Naive thymus-derived CD8-positive, alpha-beta T cell (primary cell): ENCODE measurements around the gene GRIP2. TPM values are rescaled to one million over a fixed set of nuclear protein-coding genes. Genes with fewer than 3 reads are reported as not detected.
A peak's percentile ranks its signal among the peaks of the same experiment; 100 is the strongest.

ENCODE experiments used
- ATAC-seq, 2 donors: fragments of 150-1000 bp; cut with Tn5 transposase in 1 of 2; sonication (Bioruptor Pico), chemical (Tn5 transposase) in 1 of 2; 1 replicate in 1 of 2; 2 replicates in 1 of 2; pipeline ENCODE4 v1.10.0; 2021; ENCODE audit warnings: mild to moderate bottlenecking in 2 of 2, moderate library complexity in 2 of 2
- POLR2A ChIA-PET: fragments of 350-600 bp; sonication (Branson Sonifier 250); formaldehyde crosslinking; loops from one replicate; lab custom pipeline; 2021; ENCODE audit warnings: antibody characterized with exemption; lab: Charles Lee
- DNase-seq, 10 donors: peaks; one replicate each; pipeline versions ENCODE4 v3.0.0 to v3.0.0-alpha.2; 2020 to 2022
- H3K27ac Mint-ChIP-seq, 10 donors: one replicate each; pipeline ENCODE4 v1.8.0; 2020 to 2022; ENCODE audit warnings: mild to moderate bottlenecking in 10 of 10, mixed read lengths in 10 of 10, moderate library complexity in 4 of 10, inconsistent platforms in 1 of 10
- H3K27me3 Mint-ChIP-seq, 5 donors: one replicate each; pipeline ENCODE4 v1.8.0; 2021 to 2022; ENCODE audit warnings: mixed read lengths in 5 of 5
- H3K36me3 Mint-ChIP-seq, 3 donors: one replicate each; pipeline ENCODE4 v1.8.0; 2020 to 2022; ENCODE audit warnings: mixed read lengths in 3 of 3, mild to moderate bottlenecking in 2 of 3, inconsistent platforms in 1 of 3
- H3K4me1 Mint-ChIP-seq, 4 donors: one replicate each; pipeline ENCODE4 v1.8.0; 2021 to 2022; ENCODE audit warnings: mixed read lengths in 4 of 4
- H3K4me3 Mint-ChIP-seq, 10 donors: one replicate each; pipeline ENCODE4 v1.8.0; 2020 to 2022; ENCODE audit warnings: mild to moderate bottlenecking in 10 of 10, mixed read lengths in 10 of 10, moderate library complexity in 6 of 10, inconsistent platforms in 1 of 10
- H3K9me3 Mint-ChIP-seq, 9 donors: one replicate each; pipeline ENCODE4 v1.8.0; 2020 to 2022; ENCODE audit warnings: mixed read lengths in 9 of 9, mild to moderate bottlenecking in 3 of 9, inconsistent platforms in 1 of 9, moderate library complexity in 1 of 9
- polyA plus RNA-seq, 3 donors: library from polyadenylated mRNA; unstranded; fragments of 300-500 nt; fragmentation: Illumina TruSeq; gene quantifications; one replicate each; pipeline ENCODE4 v1.2.3, GENCODE V29; 2021
- total RNA-seq, 8 experiments: library from RNA in 2 of 8; stranded (reverse) in 2 of 8; gene quantifications; one replicate each; pipeline ENCODE4 v1.2.3 and lab custom pipeline; 2021 to 2026

The GRIP2 gene
- total and polyA plus RNA-seq, 5 experiments from 2014 or later, result not detected

DNA sequence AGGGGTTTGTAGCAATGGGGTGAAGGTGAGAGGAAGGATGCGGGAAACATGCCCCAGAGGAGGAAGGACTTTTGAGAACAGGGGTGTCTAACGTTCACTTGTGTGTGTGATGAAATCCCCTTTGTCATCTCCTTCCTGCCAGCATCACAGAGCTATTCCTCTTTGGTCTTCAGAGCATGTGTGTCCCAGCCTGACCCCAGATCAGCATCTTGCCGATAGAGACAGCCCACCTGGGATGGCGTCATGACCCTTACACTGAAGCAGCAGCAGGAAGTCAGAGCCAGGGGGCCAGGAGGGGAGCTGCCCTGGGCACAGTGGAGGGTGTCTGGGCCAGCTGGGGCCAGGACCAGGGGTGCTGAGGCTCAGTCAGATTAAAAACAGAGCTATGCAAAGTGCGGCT, 29.9 kb upstream of the GRIP2 start:
- POLR2A ChIA-PET, result no interaction called here
- H3K4me1 Mint-ChIP-seq, result peaks cover 2 to 14% (median 9%) of the 10 kb centered on the region in 4 donors
- H3K27ac Mint-ChIP-seq, result peak overlapping the region in 5 of 10 donors; percentile 3 to 55 (median 31)
- H3K4me3 Mint-ChIP-seq, result no peak overlapping the region
- DNase-seq (peak in 4 of 10 donors; percentile 24 to 44 (median 38)), ATAC-seq (peak in 1 of 2 donors; percentile 83)
- no peaks in the 10 kb centered on the region for H3K9me3 Mint-ChIP-seq
- H3K27me3 Mint-ChIP-seq, result peaks cover 3 to 18% (median 10%) of the 10 kb centered on the region in 5 donors
- H3K36me3 Mint-ChIP-seq, result no peaks in the 10 kb centered on the region

- DNase-seq, result no peak
- Mint-ChIP-seq H3K9me3 (no peaks in the 10 kb centered on the region), H3K36me3 (no peaks in the 10 kb centered on the region), H3K4me3 (no peak overlapping the region), H3K4me1 (peaks cover 2 to 14% (median 9%) of the 10 kb centered on the region in 4 donors), H3K27me3 (peaks cover 3 to 14% (median 5%) of the 10 kb centered on the region in 5 donors), H3K27ac (peak overlapping the region in 2 of 10 donors; percentile 15 to 80)
- ATAC-seq, result no peak
- POLR2A ChIA-PET, result no interaction called here
Measured at GRCh38 chr3:14569474-14570000, 29.4 kb upstream of the GRIP2 start.

GRCh38 chr3:14568269-14568668, 28.1 kb upstream of the GRIP2 start:
- H3K4me3 Mint-ChIP-seq, result no peak overlapping the region
- POLR2A ChIA-PET, result no interaction called here
- H3K9me3 Mint-ChIP-seq, result no peaks in the 10 kb centered on the region
- H3K27ac Mint-ChIP-seq, result peak overlapping the region in 1 of 10 donors; percentile 43
- H3K27me3 Mint-ChIP-seq, result peaks cover 3 to 12% (median 7%) of the 10 kb centered on the region in 5 donors
- no peaks in the 10 kb centered on the region for H3K36me3 Mint-ChIP-seq
- ATAC-seq (no peak), DNase-seq (no peak)
- peaks cover 2 to 14% (median 9%) of the 10 kb centered on the region in 4 donors for H3K4me1 Mint-ChIP-seq

GRCh38 chr3:14566812-14567211, 26.7 kb upstream of the GRIP2 start:
- Mint-ChIP-seq H3K27ac (no peak overlapping the region), H3K4me3 (no peak overlapping the region), H3K36me3 (no peaks in the 10 kb centered on the region), H3K27me3 (peaks cover 0 to 10% (median 4%) of the 10 kb centered on the region in 5 donors), H3K9me3 (no peaks in the 10 kb centered on the region), H3K4me1 (peaks cover 2 to 14% (median 10%) of the 10 kb centered on the region in 4 donors)
- DNase-seq (no peak), ATAC-seq (no peak)
- POLR2A ChIA-PET, result no interaction called here

- no peaks in the 10 kb centered on the region for H3K36me3 Mint-ChIP-seq
- H3K4me1 Mint-ChIP-seq, result peaks cover 2 to 14% (median 11%) of the 10 kb centered on the region in 4 donors
- H3K27me3 Mint-ChIP-seq, result peaks cover 0 to 16% (median 5%) of the 10 kb centered on the region in 5 donors
- no peak overlapping the region for H3K4me3 Mint-ChIP-seq
- no peaks in the 10 kb centered on the region for H3K9me3 Mint-ChIP-seq
- POLR2A ChIA-PET, result no interaction called here
- DNase-seq (no peak), ATAC-seq (no peak)
- peak overlapping the region in 2 of 10 donors; percentile 33 to 46 for H3K27ac Mint-ChIP-seq
Measured at GRCh38 chr3:14565868-14566588, 25.9 kb upstream of the GRIP2 start.

GRCh38 chr3:14564741-14565140, 24.6 kb upstream of the GRIP2 start:
- no peak overlapping the region for H3K27ac Mint-ChIP-seq
- no peaks in the 10 kb centered on the region for H3K36me3 Mint-ChIP-seq
- no peaks in the 10 kb centered on the region for H3K9me3 Mint-ChIP-seq
- POLR2A ChIA-PET, result no interaction called here
- H3K4me1 Mint-ChIP-seq, result peaks cover 0 to 9% (median 6%) of the 10 kb centered on the region in 4 donors
- peaks cover 0 to 17% (median 5%) of the 10 kb centered on the region in 5 donors for H3K27me3 Mint-ChIP-seq
- no peak overlapping the region for H3K4me3 Mint-ChIP-seq
- ATAC-seq (no peak), DNase-seq (no peak)

DNA sequence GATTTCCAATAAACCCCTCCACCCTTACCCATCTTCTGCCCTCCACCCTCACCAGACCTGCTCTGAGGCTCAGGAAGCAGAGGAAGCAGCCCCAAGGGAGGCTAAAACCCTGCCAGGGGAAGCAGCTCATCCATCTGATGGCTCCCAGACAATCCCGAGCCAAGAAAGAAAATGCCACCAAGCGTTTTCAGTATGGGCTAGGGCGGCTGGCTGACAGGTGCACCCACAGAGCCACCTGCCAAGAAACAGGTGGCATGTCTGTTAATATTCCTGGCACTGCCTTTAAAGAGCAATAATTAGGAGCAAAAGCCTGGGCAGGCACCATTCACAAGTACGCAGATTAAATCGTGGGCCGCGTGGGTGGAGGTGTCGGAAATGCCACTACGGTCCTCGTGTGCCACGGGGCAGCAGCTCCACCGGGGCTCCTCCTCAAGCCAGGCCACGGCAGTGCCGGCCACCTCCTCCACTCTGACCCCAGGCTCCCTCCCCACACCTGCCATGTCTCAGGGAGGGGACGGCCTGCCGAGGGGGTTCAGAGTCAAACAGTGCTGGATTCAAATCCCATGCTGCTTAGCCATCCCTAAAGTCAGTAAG, 23.9 kb upstream of the GRIP2 start:
- DNase-seq (no peak), ATAC-seq (no peak)
- H3K36me3 Mint-ChIP-seq, result no peaks in the 10 kb centered on the region
- POLR2A ChIA-PET, result no interaction called here
- H3K9me3 Mint-ChIP-seq, result no peaks in the 10 kb centered on the region
- H3K27ac Mint-ChIP-seq, result no peak overlapping the region
- H3K4me3 Mint-ChIP-seq, result no peak overlapping the region
- H3K4me1 Mint-ChIP-seq, result peaks cover 0 to 7% (median 2%) of the 10 kb centered on the region in 4 donors
- peaks cover 2 to 22% (median 7%) of the 10 kb centered on the region in 5 donors for H3K27me3 Mint-ChIP-seq

DNA sequence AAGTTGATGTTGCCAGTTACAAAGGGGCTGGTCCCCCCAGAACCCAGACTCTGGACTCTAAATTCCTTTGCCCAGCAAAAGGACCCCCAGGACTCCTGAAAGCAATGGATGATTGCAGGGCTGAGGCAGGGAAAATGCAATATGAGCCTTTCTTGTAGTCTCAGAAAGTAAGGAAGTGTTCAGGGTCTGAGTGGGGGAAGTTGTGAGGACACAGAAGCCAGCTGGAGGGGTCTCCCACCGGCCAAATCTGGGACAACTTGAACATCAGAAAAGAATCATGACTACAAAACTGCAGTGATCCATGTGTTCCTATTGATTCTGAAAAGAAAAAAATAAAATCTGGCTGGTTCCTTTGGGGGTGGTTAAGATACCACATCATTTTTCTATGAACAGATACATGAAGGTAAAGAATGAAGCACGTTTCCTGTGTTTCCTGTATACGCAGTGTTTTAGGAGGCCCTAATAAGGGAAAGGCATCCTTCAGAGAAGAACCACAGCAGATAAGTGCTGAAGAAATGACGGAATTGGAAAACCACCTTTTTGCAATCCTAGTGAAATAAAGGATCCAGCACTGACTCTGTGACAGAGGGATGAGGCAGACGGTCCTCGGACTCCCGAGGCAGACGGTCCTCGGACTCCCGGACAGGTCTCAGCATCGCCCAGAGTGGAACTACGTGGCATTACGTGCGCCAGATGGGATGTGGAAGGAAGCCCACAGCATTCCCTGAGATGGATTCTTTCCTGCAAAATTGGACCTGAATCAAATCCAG, 22.2 kb upstream of the GRIP2 start:
- no peaks in the 10 kb centered on the region for H3K9me3 Mint-ChIP-seq
- peaks cover 4 to 24% (median 12%) of the 10 kb centered on the region in 5 donors for H3K27me3 Mint-ChIP-seq
- H3K4me1 Mint-ChIP-seq, result peaks cover 0 to 7% (median 2%) of the 10 kb centered on the region in 4 donors
- ATAC-seq (no peak), DNase-seq (no peak)
- no peaks in the 10 kb centered on the region for H3K36me3 Mint-ChIP-seq
- POLR2A ChIA-PET, result no interaction called here
- H3K27ac Mint-ChIP-seq, result no peak overlapping the region
- H3K4me3 Mint-ChIP-seq, result no peak overlapping the region

- H3K27me3 Mint-ChIP-seq, result peaks cover 6 to 29% (median 20%) of the 10 kb centered on the region in 5 donors
- no peaks in the 10 kb centered on the region for H3K9me3 Mint-ChIP-seq
- H3K27ac Mint-ChIP-seq, result peak overlapping the region in 2 of 10 donors; percentile 36 to 37
- no peaks in the 10 kb centered on the region for H3K36me3 Mint-ChIP-seq
- ATAC-seq (no peak), DNase-seq (no peak)
- POLR2A ChIA-PET, result no interaction called here
- H3K4me1 Mint-ChIP-seq, result peaks cover under 1 to 4% (median 3%) of the 10 kb centered on the region in 4 donors
- no peak overlapping the region for H3K4me3 Mint-ChIP-seq
Measured at GRCh38 chr3:14561051-14561960, 21.2 kb upstream of the GRIP2 start.

DNA sequence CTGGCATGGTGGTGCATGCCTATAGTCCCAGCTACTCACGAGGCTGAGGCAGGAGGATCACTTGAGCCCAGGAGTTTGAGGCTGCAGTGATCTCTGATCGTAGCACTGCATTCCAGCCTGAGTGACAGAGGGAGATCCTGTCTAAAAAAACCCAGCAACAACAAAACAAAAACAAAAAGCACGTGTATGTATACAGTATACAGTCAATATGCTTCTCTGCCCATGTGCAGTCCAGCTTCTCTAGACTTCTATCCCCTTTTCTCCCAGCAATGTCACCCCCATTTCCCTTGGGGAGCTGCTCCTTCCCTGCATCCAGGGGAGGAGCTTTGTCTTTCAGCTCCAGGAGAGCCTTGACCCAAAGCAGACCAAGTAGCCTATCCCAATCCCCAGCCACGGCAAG, 20.0 kb upstream of the GRIP2 start:
- Mint-ChIP-seq H3K27ac (no peak overlapping the region), H3K4me1 (peaks cover 3 to 13% (median 9%) of the 10 kb centered on the region in 4 donors), H3K36me3 (no peaks in the 10 kb centered on the region), H3K4me3 (no peak overlapping the region), H3K27me3 (peaks cover 14 to 41% (median 30%) of the 10 kb centered on the region in 5 donors), H3K9me3 (no peaks in the 10 kb centered on the region)
- ATAC-seq, result no peak
- no peak for DNase-seq
- POLR2A ChIA-PET, result no interaction called here

- no peak for DNase-seq
- Mint-ChIP-seq H3K4me3 (no peak overlapping the region), H3K9me3 (no peaks in the 10 kb centered on the region), H3K27me3 (peaks cover 17 to 61% (median 46%) of the 10 kb centered on the region in 5 donors), H3K36me3 (no peaks in the 10 kb centered on the region), H3K27ac (no peak overlapping the region), H3K4me1 (peaks cover 3 to 13% (median 9%) of the 10 kb centered on the region in 4 donors)
- POLR2A ChIA-PET, result no interaction called here
- ATAC-seq, result no peak
Measured at GRCh38 chr3:14558029-14558428, 17.9 kb upstream of the GRIP2 start.

DNA sequence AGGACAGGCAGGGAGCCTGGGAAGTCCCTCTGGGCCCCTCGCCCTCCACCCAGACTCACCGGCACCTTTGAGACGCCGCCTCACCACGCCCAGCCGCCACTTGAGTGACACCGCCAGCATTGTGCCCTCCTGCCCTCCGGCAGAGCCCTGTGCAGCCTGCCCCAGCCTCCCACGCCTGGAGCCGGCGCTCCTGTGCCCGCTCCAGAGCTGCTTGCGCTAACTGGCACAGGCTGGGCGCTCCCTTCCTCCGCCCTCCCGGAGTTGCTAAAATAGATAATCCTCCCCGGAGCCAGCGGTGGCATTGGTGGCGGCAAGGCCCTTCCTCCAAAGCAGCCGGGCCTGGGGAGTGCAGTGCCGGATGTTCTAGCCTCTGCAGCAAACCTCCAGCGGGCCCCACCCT, 15.7 kb upstream of the GRIP2 start:
- Mint-ChIP-seq H3K36me3 (no peaks in the 10 kb centered on the region), H3K9me3 (peaks cover 0 to 6% (median 0%) of the 10 kb centered on the region in 9 donors), H3K27me3 (peaks cover 19 to 67% (median 53%) of the 10 kb centered on the region in 5 donors), H3K4me1 (peaks cover 3 to 13% (median 7%) of the 10 kb centered on the region in 4 donors), H3K27ac (peak overlapping the region in 2 of 10 donors; percentile 1 to 2), H3K4me3 (peak overlapping the region in 7 of 10 donors; percentile 51 to 60 (median 52))
- no peak for DNase-seq
- peak; percentile 37 to 67 for ATAC-seq
- POLR2A ChIA-PET, result no interaction called here
